HG02763 (cell line): ENCODE measurements around the gene HLA-DPA1.

Source experiments
- ATAC-seq: cut with Tn5 transposase; IDR thresholded peaks from one replicate; pipeline ENCODE4 v1.9.1; 2021; ENCODE audit warnings: mild to moderate bottlenecking, moderate library complexity; ENCODE audit not compliant: unreplicated experiment

The HLA-DPA1 gene

GRCh38 chr6:33088931-33089620 lies 15.6 kb upstream of the HLA-DPA1 start:
- no peak for ATAC-seq

GRCh38 chr6:33088258-33088930 lies 14.9 kb upstream of the HLA-DPA1 start:
- no peak for ATAC-seq

- ATAC-seq, result no peak
Observed at GRCh38 chr6:33085627-33086026, 12.2 kb upstream of the HLA-DPA1 start.

- ATAC-seq, result no peak
Observed at GRCh38 chr6:33082702-33083101, 9.3 kb upstream of the HLA-DPA1 start.

- no peak for ATAC-seq
Observed at GRCh38 chr6:33081098-33081824, 7.8 kb upstream of the HLA-DPA1 start.

- no peak for ATAC-seq
Observed at GRCh38 chr6:33080127-33081089, 7.0 kb upstream of the HLA-DPA1 start.

GRCh38 chr6:33079580-33079979 lies 6.1 kb upstream of the HLA-DPA1 start:
- ATAC-seq, result no peak

- no peak for ATAC-seq
Observed at GRCh38 chr6:33078919-33079521, 5.6 kb upstream of the HLA-DPA1 start.

GRCh38 chr6:33078442-33078841 lies 5.0 kb upstream of the HLA-DPA1 start:
- no peak for ATAC-seq

- no peak for ATAC-seq
Observed at GRCh38 chr6:33077908-33078307, 4.5 kb upstream of the HLA-DPA1 start.

- no peak for ATAC-seq
Observed at GRCh38 chr6:33076406-33076934, 3.0 kb upstream of the HLA-DPA1 start.

GRCh38 chr6:33075568-33076405 lies 2.3 kb upstream of the HLA-DPA1 start, which contains the start of gene HLA-DPB1:
TSS of gene HLA-DPB1 (plus strand) at chr6:33075990. CDS start at chr6:33076042, 52 bp downstream.
- peak; percentile 60 for ATAC-seq

GRCh38 chr6:33075208-33075567 lies 1.7 kb upstream of the HLA-DPA1 start:
- ATAC-seq, result peak; percentile 3

GRCh38 chr6:33072508-33073100 lies 845 bp downstream of the HLA-DPA1 start:
- ATAC-seq, result no peak

- ATAC-seq, result no peak
Observed at GRCh38 chr6:33071569-33071968, 1.9 kb downstream of the HLA-DPA1 start.

- ATAC-seq, result no peak
Observed at GRCh38 chr6:33070909-33071308, 2.5 kb downstream of the HLA-DPA1 start.

- ATAC-seq, result no peak
Observed at GRCh38 chr6:33069021-33069738, 4.3 kb downstream of the HLA-DPA1 start.

- no peak for ATAC-seq
Observed at GRCh38 chr6:33066917-33067521, 6.4 kb downstream of the HLA-DPA1 start.
